HepG2 (cell line): ENCODE data around the gene LDLR. TPM values are rescaled to one million over a fixed set of nuclear protein-coding genes. Genes with fewer than 3 reads are reported as not detected.

Source experiments
- CHCHD3 ChIP-seq: sonication (generic); formaldehyde crosslinking; IDR thresholded peaks from 2 replicates; pipeline ENCODE4 v1.8.0; 2022; ENCODE audit warnings: mild to moderate bottlenecking, missing genetic modification reagents, moderate library complexity
- IRF2 ChIP-seq: IDR thresholded peaks from 2 replicates; pipeline ENCODE4 v1.6.1; 2018; ENCODE audit warnings: missing genetic modification reagents, missing compliant biosample characterization
- MBNL3 ChIP-seq: fragments of 250-450 bp; sonication (Bioruptor Pico); conservative IDR thresholded peaks from 2 replicates; pipeline ENCODE4 v1.8.0; 2022; ENCODE audit warnings: mild to moderate bottlenecking, inconsistent platforms
- NFKB2 ChIP-seq: sonication (generic); formaldehyde crosslinking; IDR thresholded peaks from 2 replicates; pipeline ENCODE4 v1.4.0; 2020; ENCODE audit warnings: missing genetic modification reagents, borderline replicate concordance
- PITX1 ChIP-seq: sonication (generic); formaldehyde crosslinking; IDR thresholded peaks from 2 replicates; pipeline ENCODE4 v1.5.1; 2020; ENCODE audit warnings: mild to moderate bottlenecking, missing genetic modification reagents
- POGZ ChIP-seq: sonication (generic); formaldehyde crosslinking; IDR thresholded peaks from 2 replicates; pipeline ENCODE4 v1.4.0; 2020; ENCODE audit warnings: mild to moderate bottlenecking, missing genetic modification reagents
- RAD51 ChIP-seq: fragments of 450-650 bp; IDR thresholded peaks from 2 replicates; pipeline ENCODE4 v1.6.1; 2016; ENCODE audit warnings: borderline replicate concordance
- SMAD3 ChIP-seq: sonication (generic); formaldehyde crosslinking; IDR thresholded peaks from 2 replicates; pipeline ENCODE4 v1.4.0; 2020; ENCODE audit warnings: missing genetic modification reagents
- SP4 ChIP-seq: sonication (generic); formaldehyde crosslinking; IDR thresholded peaks from 2 replicates; pipeline ENCODE4 v1.8.1; 2023; ENCODE audit warnings: mild to moderate bottlenecking, missing genetic modification reagents
- SSRP1 ChIP-seq: IDR thresholded peaks from 2 replicates; pipeline ENCODE4 v1.6.1; 2016; ENCODE audit warnings: control low read depth
- TOE1 ChIP-seq: sonication (generic); formaldehyde crosslinking; IDR thresholded peaks from 2 replicates; pipeline ENCODE4 v1.4.0; 2020; ENCODE audit warnings: mild to moderate bottlenecking, missing genetic modification reagents
- ZNF33A ChIP-seq: sonication (generic); formaldehyde crosslinking; IDR thresholded peaks from 2 replicates; pipeline ENCODE4 v1.5.1; 2020; ENCODE audit warnings: missing genetic modification reagents, mild to moderate bottlenecking, moderate library complexity, borderline replicate concordance
- ZNF34 ChIP-seq: sonication (generic); formaldehyde crosslinking; IDR thresholded peaks from 2 replicates; pipeline ENCODE4 v1.4.0; 2020; ENCODE audit warnings: mild to moderate bottlenecking, missing genetic modification reagents, borderline replicate concordance
- ZNF616 ChIP-seq: sonication (generic); formaldehyde crosslinking; IDR thresholded peaks from 2 replicates; pipeline ENCODE4 v1.5.0; 2020; ENCODE audit warnings: low read depth, mild to moderate bottlenecking, missing genetic modification reagents
- ZNF816 ChIP-seq: sonication (generic); formaldehyde crosslinking; IDR thresholded peaks from 2 replicates; pipeline ENCODE4 v1.8.0; 2022; ENCODE audit warnings: missing genetic modification reagents, mild to moderate bottlenecking, borderline replicate concordance
- polyA plus RNA-seq, 8 experiments: library from polyadenylated mRNA; depleted of rRNA in 3 of 8; stranded (reverse) in 7 of 8; unstranded in 1 of 8; fragments of >200 nt; fragmentation: Illumina TruSeq in 4 of 8; extraction: Trizol in 4 of 8; gene quantifications; 2 replicates each; pipeline versions ENCODE4 v1.2.1 to v1.2.3, GENCODE V29; 2011 to 2016; ENCODE audit warnings: low read depth in 4 of 8, missing spikeins in 1 of 8, mixed read lengths in 1 of 8; ENCODE audit not compliant: insufficient read depth in 1 of 8
- total RNA-seq, 5 experiments: library from RNA; depleted of rRNA; stranded (reverse); fragments of >200 nt; fragmentation: Illumina TruSeq; extraction: Trizol; gene quantifications; 2 replicates each; pipeline ENCODE4 v1.2.3, GENCODE V29; 2016; ENCODE audit warnings: low read depth in 1 of 5
- TF ChIP-seq, protein P1 (sequence below): sonication (generic); formaldehyde crosslinking; IDR thresholded peaks from 2 replicates; pipeline ENCODE4 v1.5.1; 2020; ENCODE audit warnings: mild to moderate bottlenecking, missing genetic modification reagents
- TF ChIP-seq, protein P2 (sequence below): sonication (generic); formaldehyde crosslinking; IDR thresholded peaks from 2 replicates; pipeline ENCODE4 v1.5.0; 2020; ENCODE audit warnings: mild to moderate bottlenecking, missing genetic modification reagents
- TF ChIP-seq, protein P3 (sequence below): sonication (generic); formaldehyde crosslinking; IDR thresholded peaks from 2 replicates; pipeline ENCODE4 v1.8.0; 2022; ENCODE audit warnings: missing genetic modification reagents, mild to moderate bottlenecking, inconsistent platforms, borderline replicate concordance
- TF ChIP-seq, protein P4 (sequence below): sonication (generic); formaldehyde crosslinking; IDR thresholded peaks from 2 replicates; pipeline ENCODE4 v1.5.1; 2020; ENCODE audit warnings: missing genetic modification reagents, mild to moderate bottlenecking, borderline replicate concordance
- TF ChIP-seq, protein P5 (sequence below): sonication (generic); formaldehyde crosslinking; IDR thresholded peaks from 2 replicates; pipeline ENCODE4 v1.8.1; 2023; ENCODE audit warnings: mild to moderate bottlenecking, moderate library complexity, missing genetic modification reagents

Gene LDLR
- total and polyA plus RNA-seq, 2 of the 13 experiments (the other 11 are each of a cell fraction or from before 2014, with no cell fraction given): 51.6 to 92.5 TPM

DNA sequence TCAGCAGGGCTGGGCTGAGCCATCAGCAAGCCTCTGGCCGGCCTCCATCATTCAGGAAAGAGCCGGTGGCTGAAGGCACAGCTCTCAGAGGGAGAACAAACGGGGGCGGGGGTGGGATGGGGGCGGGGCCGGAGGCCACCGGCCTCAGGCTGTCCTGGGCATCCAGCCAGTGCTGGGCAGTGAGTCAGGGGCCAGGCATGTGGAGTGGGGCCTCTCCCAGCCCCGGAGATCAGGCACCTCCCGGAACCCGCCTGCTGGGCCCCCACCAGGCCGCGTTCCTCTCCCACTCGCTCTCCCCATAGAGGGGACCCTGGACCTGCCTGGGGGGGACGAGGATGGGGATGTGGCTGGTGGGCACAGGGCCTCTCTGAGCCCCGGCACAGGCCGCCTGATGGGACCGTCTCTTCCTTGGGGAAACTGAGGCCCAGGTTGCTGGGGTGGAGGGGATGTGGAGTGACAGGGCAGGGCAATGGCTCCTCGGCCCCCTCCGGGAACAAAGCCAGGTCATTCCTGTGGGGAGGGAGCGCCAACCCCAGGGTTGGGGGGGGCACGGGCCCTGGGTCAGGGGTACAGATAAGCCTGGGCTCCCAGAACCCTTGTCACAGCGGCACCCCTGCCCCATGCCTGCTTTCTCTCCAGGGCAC lies 53.4 kb downstream of the LDLR start (continued):
- TF ChIP-seq, protein P1, sequence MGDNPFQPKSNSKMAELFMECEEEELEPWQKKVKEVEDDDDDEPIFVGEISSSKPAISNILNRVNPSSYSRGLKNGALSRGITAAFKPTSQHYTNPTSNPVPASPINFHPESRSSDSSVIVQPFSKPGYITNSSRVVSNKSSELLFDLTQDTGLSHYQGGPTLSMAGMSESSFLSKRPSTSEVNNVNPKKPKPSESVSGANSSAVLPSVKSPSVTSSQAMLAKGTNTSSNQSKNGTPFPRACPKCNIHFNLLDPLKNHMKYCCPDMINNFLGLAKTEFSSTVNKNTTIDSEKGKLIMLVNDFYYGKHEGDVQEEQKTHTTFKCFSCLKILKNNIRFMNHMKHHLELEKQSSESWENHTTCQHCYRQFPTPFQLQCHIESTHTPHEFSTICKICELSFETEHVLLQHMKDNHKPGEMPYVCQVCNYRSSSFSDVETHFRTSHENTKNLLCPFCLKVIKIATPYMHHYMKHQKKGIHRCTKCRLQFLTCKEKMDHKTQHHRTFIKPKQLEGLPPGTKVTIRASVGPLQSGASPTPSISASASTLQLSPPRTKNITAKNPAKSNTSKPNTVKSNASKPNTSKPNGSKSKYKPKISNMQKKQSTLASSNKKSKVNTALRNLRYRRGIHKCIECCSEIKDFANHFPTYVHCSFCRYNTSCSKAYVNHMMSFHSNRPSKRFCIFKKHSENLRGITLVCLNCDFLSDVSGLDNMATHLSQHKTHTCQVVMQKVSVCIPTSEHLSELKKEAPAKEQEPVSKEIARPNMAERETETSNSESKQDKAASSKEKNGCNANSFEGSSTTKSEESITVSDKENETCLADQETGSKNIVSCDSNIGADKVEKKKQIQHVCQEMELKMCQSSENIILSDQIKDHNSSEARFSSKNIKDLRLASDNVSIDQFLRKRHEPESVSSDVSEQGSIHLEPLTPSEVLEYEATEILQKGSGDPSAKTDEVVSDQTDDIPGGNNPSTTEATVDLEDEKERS (CRISPR knock-in tag): no peak
- TF ChIP-seq RAD51 (no peak), IRF2 (CRISPR knock-in tag) (no peak), ZNF616 (CRISPR knock-in tag) (no peak), ZNF34 (CRISPR knock-in tag) (peak; percentile 82; the same call in 1 of the 2 replicates), ZNF816 (CRISPR knock-in tag) (no peak), SSRP1 (CRISPR knock-in tag) (no peak), CHCHD3 (CRISPR knock-in tag) (no peak), PITX1 (no peak), ZNF33A (CRISPR knock-in tag) (no peak), SMAD3 (peak; percentile 3; the same call in 1 of the 2 replicates), POGZ (CRISPR knock-in tag) (no peak), NFKB2 (CRISPR knock-in tag) (0 out of 2 replicates have a peak, but pooled peaks have one; percentile 63), MBNL3 (CRISPR knock-in tag) (no peak), TOE1 (no peak), SP4 (0 out of 2 replicates have a peak, but pooled peaks have one; percentile 6)
- TF ChIP-seq, protein P2, sequence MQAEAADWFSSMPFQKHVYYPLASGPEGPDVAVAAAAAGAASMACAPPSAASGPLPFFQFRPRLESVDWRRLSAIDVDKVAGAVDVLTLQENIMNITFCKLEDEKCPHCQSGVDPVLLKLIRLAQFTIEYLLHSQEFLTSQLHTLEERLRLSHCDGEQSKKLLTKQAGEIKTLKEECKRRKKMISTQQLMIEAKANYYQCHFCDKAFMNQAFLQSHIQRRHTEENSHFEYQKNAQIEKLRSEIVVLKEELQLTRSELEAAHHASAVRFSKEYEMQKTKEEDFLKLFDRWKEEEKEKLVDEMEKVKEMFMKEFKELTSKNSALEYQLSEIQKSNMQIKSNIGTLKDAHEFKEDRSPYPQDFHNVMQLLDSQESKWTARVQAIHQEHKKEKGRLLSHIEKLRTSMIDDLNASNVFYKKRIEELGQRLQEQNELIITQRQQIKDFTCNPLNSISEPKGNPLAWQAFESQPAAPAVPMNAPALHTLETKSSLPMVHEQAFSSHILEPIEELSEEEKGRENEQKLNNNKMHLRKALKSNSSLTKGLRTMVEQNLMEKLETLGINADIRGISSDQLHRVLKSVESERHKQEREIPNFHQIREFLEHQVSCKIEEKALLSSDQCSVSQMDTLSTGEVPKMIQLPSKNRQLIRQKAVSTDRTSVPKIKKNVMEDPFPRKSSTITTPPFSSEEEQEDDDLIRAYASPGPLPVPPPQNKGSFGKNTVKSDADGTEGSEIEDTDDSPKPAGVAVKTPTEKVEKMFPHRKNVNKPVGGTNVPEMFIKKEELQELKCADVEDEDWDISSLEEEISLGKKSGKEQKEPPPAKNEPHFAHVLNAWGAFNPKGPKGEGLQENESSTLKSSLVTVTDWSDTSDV (CRISPR knock-in tag): no peak
- TF ChIP-seq, protein P3, sequence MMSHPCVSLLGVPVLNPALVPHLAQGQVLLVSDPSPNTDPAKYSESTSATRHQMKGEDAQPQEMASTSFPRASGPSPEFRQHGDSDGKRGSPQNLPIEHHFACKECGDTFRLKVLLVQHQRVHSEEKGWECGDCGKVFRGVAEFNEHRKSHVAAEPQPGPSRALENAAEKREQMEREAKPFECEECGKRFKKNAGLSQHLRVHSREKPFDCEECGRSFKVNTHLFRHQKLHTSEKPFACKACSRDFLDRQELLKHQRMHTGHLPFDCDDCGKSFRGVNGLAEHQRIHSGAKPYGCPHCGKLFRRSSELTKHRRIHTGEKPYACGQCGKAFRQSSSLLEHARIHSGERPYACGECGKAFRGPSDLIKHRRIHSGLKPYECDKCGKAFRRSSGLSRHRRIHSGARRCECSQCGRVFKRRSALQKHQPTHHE (CRISPR knock-in tag): peak; percentile 82; the same call in 1 of the 2 replicates
- TF ChIP-seq, protein P4, sequence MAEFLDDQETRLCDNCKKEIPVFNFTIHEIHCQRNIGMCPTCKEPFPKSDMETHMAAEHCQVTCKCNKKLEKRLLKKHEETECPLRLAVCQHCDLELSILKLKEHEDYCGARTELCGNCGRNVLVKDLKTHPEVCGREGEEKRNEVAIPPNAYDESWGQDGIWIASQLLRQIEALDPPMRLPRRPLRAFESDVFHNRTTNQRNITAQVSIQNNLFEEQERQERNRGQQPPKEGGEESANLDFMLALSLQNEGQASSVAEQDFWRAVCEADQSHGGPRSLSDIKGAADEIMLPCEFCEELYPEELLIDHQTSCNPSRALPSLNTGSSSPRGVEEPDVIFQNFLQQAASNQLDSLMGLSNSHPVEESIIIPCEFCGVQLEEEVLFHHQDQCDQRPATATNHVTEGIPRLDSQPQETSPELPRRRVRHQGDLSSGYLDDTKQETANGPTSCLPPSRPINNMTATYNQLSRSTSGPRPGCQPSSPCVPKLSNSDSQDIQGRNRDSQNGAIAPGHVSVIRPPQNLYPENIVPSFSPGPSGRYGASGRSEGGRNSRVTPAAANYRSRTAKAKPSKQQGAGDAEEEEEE (CRISPR knock-in tag): no peak
- TF ChIP-seq, protein P5, sequence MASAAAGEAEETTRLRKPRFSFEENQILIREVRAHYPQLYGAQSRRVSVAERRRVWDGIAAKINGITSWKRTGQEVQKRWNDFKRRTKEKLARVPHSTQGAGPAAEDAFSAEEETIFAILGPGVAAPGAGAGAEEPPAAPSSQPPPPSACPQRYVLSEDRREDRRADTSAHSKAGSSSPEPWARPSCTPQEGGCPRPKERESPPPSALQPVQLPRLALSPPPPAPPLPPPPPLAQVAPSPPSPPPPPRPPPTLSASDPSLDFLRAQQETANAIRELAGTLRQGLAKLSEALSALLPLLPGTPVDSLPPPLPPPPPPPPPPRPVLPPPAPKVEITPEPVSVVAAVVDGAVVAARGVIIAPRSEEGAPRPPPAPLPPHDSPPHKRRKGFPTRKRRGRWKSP (CRISPR knock-in tag): peak; percentile 29
